HG03521 (cell line): ENCODE results near the gene MT1H.
"Not testable (repeated sequence)": the region's sequence is repeated elsewhere in the genome, so short reads cannot be mapped to it uniquely, and the experiment has no call there.

Experiments
- ATAC-seq: cut with Tn5 transposase; IDR thresholded peaks from one replicate; pipeline ENCODE4 v1.9.1; 2021; ENCODE audit warnings: mild to moderate bottlenecking, moderate library complexity; ENCODE audit not compliant: unreplicated experiment

Gene MT1H

GRCh38 chr16:56713794-56714193, 44.2 kb downstream of the MT1H start:
- ATAC-seq, result no peak

GRCh38 chr16:56715126-56715525, 45.5 kb downstream of the MT1H start:
- ATAC-seq, result no peak

DNA sequence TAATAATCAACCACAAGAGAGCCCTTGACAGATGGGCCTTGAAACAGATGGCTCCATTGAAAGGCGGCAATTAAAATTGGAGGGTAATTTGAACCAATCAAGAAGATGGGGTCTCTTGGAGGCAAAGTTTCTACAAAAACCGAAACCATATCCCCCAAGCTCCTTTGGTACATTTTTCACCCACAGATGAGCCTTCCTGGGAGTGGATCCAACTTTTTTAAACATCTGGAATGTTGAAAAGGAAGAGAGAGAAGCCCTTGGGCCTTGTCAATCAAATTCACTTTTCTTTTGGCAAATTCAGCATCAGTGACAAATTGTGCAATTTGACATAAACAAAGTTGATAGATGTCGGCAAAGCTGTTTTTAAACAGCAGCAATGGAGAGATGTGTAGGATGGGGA, 47.1 kb downstream of the MT1H start:
- ATAC-seq, result no peak

- ATAC-seq, result not testable (repeated sequence)
These were observed 47.9 kb downstream of the MT1H start for GRCh38 chr16:56717532-56717931.
